Retinal pigment epithelial cell (primary cell): ENCODE data around the gene ZNF407.

Source experiments
- DNase-seq: peaks from one replicate; pipeline ENCODE4 v3.0.0-alpha.2; 2010; ENCODE audit warnings: low read depth
- H3K4me3 ChIP-seq: 2 replicates; pipeline ENCODE4 v1.5.1; 2011; ENCODE audit warnings: mild to moderate bottlenecking, low read length, control low read depth, moderate library complexity
- CTCF ChIP-seq: conservative IDR thresholded peaks from 2 replicates; pipeline ENCODE4 v1.5.1; 2011; ENCODE audit warnings: low read depth, low read length, control low read depth, inconsistent platforms

Gene ZNF407

GRCh38 chr18:74789078-74789477 is 191.4 kb downstream of the ZNF407 start:
- no peak for DNase-seq
- TF ChIP-seq CTCF: no peak
- no peak overlapping the region for H3K4me3 ChIP-seq

- TF ChIP-seq CTCF: no peak
These were observed 192.8 kb downstream of the ZNF407 start for GRCh38 chr18:74790451-74790850.

DNA sequence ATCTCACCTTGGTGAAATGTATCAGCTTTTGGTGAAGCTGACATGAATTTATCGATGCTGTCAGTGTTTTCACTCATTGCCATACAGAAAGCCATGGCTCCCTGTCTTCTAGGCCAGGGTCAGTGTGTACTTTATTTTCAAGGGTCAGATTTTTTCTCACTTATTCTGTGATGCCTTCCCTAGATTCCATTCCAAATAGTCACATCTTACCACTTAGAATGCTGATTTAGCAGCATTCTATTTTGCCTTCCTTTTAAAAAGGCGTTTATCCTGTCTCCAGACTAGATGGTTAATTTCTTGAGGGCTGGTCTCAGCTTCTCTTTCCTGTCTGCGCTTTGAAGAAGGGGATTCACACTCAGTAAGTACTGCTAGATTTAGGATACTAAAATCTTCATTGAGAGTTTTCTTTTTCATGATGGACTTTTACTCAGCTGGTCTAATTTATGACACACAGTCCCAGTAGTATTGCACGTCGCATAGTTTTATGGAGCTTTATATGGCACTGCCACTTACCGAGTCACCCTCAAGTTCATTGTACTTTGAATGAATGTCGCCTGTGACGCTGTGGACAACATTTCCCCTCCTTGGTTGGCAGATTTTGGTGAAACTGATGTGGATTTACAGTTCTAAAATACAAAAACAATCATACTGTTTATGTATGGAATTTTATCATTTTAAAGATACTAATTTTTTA is 194.0 kb downstream of the ZNF407 start:
- no peak for DNase-seq
- no peak overlapping the region for H3K4me3 ChIP-seq
- no peak for TF ChIP-seq CTCF

More at GRCh38 chr18:74790451-74790850, 192.8 kb downstream of the ZNF407 start:
- H3K4me3 ChIP-seq: no peak overlapping the region
- peak; percentile 16 for DNase-seq

DNA sequence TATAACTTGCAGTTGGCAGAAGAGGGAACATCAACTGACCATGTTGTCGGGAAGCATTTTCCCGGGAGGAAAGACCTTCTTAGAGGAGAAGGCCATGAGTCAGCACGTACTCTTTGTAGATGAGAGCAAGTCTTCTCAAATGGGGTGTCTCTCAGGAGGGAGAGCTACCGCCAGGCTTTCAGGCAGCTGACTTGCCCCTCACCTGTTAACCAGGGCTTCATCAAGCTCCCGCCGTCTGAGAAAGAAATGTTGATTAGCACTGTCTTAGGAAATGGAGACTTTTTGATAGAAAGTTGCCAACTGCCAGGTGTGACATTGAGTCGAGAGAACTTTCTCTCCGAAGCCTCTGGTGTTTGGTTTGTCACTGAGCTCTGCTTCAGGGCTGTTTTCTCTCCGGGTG is 196.1 kb downstream of the ZNF407 start:
- TF ChIP-seq CTCF: no peak
- H3K4me3 ChIP-seq: no peak overlapping the region
- no peak for DNase-seq

GRCh38 chr18:74795751-74796150 is 198.1 kb downstream of the ZNF407 start:
- no peak for DNase-seq
- no peak overlapping the region for H3K4me3 ChIP-seq
- TF ChIP-seq CTCF: no peak

GRCh38 chr18:74796211-74796610 is 198.5 kb downstream of the ZNF407 start:
- DNase-seq: no peak
- no peak for TF ChIP-seq CTCF
- H3K4me3 ChIP-seq: no peak overlapping the region

GRCh38 chr18:74796841-74797576 is 199.3 kb downstream of the ZNF407 start:
- peak; percentile 22 for DNase-seq
- H3K4me3 ChIP-seq: no peak overlapping the region
- TF ChIP-seq CTCF: no peak
